Measurements from ENCODE around the gene MLH3.

DNA sequence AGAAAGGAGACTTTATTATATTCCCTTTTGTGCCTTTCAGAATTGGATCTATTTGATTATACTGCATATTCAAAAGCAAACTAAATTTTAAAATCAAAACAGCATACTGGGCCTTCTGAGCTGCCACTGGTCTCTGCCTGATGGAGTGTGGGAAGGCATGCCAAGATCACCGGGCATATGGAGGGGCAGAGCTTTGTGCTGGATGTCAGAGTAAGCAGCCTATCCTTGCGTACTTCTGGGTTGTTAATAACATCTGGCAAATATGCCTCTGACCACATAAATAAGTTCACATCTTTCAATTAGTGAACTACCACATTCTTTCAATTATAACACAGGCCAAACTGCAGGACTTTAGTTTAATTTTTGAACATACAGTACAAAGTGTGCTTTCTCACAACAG, 18.3 kb downstream of the MLH3 start:
- TF ChIP-seq, protein P1, sequence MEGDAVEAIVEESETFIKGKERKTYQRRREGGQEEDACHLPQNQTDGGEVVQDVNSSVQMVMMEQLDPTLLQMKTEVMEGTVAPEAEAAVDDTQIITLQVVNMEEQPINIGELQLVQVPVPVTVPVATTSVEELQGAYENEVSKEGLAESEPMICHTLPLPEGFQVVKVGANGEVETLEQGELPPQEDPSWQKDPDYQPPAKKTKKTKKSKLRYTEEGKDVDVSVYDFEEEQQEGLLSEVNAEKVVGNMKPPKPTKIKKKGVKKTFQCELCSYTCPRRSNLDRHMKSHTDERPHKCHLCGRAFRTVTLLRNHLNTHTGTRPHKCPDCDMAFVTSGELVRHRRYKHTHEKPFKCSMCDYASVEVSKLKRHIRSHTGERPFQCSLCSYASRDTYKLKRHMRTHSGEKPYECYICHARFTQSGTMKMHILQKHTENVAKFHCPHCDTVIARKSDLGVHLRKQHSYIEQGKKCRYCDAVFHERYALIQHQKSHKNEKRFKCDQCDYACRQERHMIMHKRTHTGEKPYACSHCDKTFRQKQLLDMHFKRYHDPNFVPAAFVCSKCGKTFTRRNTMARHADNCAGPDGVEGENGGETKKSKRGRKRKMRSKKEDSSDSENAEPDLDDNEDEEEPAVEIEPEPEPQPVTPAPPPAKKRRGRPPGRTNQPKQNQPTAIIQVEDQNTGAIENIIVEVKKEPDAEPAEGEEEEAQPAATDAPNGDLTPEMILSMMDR (optimal IDR thresholded peaks at IDR 0.05 in 1 of 3, IDR thresholded peaks at IDR 0.05 in 1 of 3, conservative IDR thresholded peaks at IDR 0.05 in 1 of 3; ENCODE audit: extremely low read depth in 1 of 3, insufficient read depth in 2 of 3, low read length in 3 of 3) = no peak
- no peak for TF ChIP-seq EZH2 (IDR thresholded peaks at IDR 0.05; ENCODE audit: low read length)

Measured in keratinocyte (primary cell).